Suprapubic skin (tissue), 4 donors: ENCODE measurements around the gene REC114.

Source experiments
- EP300 ChIP-seq: sonication (generic); formaldehyde crosslinking; IDR thresholded peaks from one replicate; pipeline ENCODE4 v1.6.1; 2017; ENCODE audit warnings: antibody characterized with exemption
- POLR2A ChIP-seq, 2 donors: fragments of 450-650 bp; IDR thresholded peaks; one replicate each; pipeline ENCODE4 v1.6.1; 2017; ENCODE audit warnings: antibody characterized with exemption in 2 of 2, mild to moderate bottlenecking in 2 of 2, moderate library complexity in 2 of 2
- POLR2AphosphoS5 ChIP-seq, 3 donors: sonication (generic); formaldehyde crosslinking; IDR thresholded peaks; one replicate each; pipeline ENCODE4 v1.6.1; 2017; ENCODE audit warnings: antibody characterized with exemption in 3 of 3
- TF ChIP-seq, protein P1 (sequence below), 2 donors: fragments of 200-600 bp in 1 of 2; fragments of 450-650 bp in 1 of 2; sonication (generic) in 1 of 2; IDR thresholded peaks; one replicate each; pipeline ENCODE4 v1.5.1; 2016 to 2019; ENCODE audit warnings: antibody characterized with exemption in 2 of 2, mild to moderate bottlenecking in 1 of 2, moderate library complexity in 1 of 2

DNA sequence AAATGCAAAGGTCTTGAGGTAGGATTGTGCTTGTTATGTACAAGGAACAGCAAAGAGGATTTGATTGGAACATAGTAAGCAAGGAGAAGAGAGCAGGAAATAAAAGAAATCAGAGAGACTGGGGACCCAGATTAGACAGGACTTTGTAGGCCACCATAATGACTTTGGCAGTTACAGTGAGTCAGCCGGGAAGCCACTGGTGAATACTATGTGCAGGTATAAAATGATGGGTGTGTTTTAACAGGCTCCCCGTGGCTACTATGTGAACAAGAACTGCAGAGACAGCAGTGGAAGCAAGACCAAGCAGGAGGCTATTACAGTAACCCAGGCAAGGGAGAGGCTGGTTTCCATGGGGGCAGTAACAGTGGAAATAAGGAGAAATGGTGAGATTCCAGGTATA is 135.1 kb downstream of the REC114 start:
- TF ChIP-seq, protein P1, sequence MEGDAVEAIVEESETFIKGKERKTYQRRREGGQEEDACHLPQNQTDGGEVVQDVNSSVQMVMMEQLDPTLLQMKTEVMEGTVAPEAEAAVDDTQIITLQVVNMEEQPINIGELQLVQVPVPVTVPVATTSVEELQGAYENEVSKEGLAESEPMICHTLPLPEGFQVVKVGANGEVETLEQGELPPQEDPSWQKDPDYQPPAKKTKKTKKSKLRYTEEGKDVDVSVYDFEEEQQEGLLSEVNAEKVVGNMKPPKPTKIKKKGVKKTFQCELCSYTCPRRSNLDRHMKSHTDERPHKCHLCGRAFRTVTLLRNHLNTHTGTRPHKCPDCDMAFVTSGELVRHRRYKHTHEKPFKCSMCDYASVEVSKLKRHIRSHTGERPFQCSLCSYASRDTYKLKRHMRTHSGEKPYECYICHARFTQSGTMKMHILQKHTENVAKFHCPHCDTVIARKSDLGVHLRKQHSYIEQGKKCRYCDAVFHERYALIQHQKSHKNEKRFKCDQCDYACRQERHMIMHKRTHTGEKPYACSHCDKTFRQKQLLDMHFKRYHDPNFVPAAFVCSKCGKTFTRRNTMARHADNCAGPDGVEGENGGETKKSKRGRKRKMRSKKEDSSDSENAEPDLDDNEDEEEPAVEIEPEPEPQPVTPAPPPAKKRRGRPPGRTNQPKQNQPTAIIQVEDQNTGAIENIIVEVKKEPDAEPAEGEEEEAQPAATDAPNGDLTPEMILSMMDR (IDR thresholded peaks at IDR 0.05): no peak
- TF ChIP-seq POLR2A (IDR thresholded peaks at IDR 0.05) (no peak), EP300 (no peak), POLR2AphosphoS5 (IDR thresholded peaks at IDR 0.05) (no peak)
